GM21737 (cell line): ENCODE results near the gene INPP5A.
"Not testable (repeated sequence)": the region's sequence is repeated elsewhere in the genome, so short reads cannot be mapped to it uniquely, and the experiment has no call there.

Experiments used
- ATAC-seq: cut with Tn5 transposase; IDR thresholded peaks from one replicate; pipeline ENCODE4 v1.9.1; 2021; ENCODE audit warnings: mild to moderate bottlenecking, moderate library complexity; ENCODE audit not compliant: unreplicated experiment

Gene INPP5A

GRCh38 chr10:132546567-132547420 lies 9.2 kb downstream of the INPP5A start:
- no peak for ATAC-seq

DNA sequence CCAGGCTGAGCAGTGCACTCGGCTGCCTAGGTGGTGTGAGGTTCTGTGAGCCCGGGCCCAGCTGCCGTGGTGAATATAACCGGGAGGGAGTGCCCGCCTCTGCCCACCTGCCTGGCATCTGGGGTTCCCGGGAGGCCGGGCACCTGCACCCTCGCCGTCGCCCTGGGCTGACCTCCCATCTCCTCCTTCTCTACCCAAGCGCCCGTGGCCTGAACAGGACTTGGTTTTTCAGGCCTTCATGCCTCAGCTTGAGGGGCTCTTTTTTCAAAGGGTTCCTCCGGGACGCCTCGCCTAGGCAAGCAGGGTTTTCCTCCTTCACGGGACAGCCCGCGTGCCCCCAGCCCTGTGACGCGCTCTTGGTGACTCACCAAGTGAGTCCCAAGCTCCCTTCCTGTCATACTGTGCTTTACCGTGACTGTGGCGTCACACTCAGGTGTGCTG lies 9.9 kb downstream of the INPP5A start:
- no peak for ATAC-seq

GRCh38 chr10:132548106-132548823 lies 10.7 kb downstream of the INPP5A start:
- no peak for ATAC-seq

- ATAC-seq, result no peak
Observed at GRCh38 chr10:132548869-132549268, 11.3 kb downstream of the INPP5A start.

- no peak for ATAC-seq
Observed at GRCh38 chr10:132549371-132549770, 11.8 kb downstream of the INPP5A start.

- peak; percentile 2 for ATAC-seq
Observed at GRCh38 chr10:132550366-132551092, 12.9 kb downstream of the INPP5A start.

DNA sequence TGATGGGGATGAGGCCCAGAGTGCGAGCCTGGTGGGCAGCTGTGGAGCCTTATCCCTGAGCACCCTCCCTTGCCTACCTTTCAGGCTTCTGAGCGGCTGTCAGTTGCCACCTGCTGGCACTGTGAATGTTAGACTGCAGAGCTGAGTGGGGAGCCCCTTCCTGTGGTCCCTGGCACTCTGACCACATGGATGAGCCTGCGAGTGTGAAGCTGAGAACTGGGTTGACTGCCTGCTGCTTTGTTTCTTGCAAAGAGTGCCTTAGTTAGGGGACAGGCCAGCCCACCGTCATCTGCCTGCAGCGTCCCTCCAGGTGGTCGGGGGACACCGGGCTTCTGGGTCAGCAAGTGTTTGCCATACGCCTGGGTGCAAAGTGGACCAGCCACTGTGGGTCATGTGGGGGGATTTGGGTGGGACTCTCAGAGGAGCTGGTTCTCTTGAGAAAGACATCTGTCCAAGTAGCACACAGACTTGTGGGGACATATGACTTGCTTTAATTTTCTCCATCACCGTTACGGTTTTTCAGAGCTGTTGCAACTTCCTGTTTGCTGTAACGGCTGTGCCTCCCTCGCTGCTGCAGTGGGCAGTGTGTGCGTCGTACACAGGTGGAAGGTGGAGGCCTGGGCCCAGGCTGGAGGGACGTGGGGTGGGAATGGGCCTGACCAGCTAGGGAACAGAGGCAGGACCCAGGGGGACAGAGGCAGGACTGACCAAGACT lies 13.7 kb downstream of the INPP5A start:
- peak; percentile 60 for ATAC-seq

GRCh38 chr10:132551808-132552130 lies 14.2 kb downstream of the INPP5A start:
- peak; percentile 8 for ATAC-seq

GRCh38 chr10:132552635-132553034 lies 15.0 kb downstream of the INPP5A start:
- not testable (repeated sequence) for ATAC-seq

- not testable (repeated sequence) for ATAC-seq
Observed at GRCh38 chr10:132553568-132553967, 16.0 kb downstream of the INPP5A start.

- no peak for ATAC-seq
Observed at GRCh38 chr10:132554053-132554990, 16.7 kb downstream of the INPP5A start.

GRCh38 chr10:132554991-132555647 lies 17.5 kb downstream of the INPP5A start:
- ATAC-seq, result no peak

DNA sequence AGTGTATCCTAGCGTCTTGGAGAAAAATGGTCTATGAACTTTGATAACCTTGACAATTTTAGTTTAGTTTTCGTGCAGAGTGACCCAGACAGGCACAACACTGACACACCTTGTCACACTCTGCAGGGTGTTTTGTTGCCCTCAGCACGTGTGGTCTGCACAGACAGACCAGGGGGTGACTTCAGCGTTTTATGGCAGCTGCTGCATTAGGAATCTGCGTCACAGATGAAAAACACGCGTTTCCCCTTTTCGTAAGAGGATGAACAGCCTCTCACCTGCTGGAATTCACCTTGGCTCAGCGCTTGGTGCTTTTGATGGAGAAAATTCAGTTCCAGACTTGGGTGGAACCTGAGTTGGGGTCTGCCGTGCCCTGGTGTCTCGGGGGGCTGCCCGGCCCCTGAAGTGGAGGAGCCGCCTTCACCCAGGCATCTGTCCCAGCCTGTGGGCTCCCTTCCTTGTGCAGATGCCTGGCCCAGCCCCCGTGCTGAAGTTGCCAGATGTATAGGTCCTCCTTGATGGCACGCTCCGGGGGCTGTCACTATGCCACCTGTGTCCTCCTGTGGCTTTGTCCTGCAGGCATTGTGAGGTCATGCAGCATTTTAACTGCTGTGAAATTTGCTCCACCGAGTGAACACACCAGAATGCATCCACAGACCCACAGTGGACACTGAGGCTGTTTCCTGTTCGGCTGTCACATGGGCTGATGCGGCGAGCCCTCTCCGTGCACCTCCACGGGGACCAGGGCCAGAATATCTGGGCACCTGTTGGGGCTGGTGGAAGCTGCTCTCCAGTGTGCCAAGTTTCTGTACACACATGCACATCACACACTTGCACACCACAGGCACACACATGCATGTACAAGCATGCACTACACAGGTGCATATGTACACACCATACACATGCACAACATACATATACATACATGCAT lies 18.3 kb downstream of the INPP5A start:
- no peak for ATAC-seq

GRCh38 chr10:132556994-132557441 lies 19.4 kb downstream of the INPP5A start:
- ATAC-seq, result no peak

DNA sequence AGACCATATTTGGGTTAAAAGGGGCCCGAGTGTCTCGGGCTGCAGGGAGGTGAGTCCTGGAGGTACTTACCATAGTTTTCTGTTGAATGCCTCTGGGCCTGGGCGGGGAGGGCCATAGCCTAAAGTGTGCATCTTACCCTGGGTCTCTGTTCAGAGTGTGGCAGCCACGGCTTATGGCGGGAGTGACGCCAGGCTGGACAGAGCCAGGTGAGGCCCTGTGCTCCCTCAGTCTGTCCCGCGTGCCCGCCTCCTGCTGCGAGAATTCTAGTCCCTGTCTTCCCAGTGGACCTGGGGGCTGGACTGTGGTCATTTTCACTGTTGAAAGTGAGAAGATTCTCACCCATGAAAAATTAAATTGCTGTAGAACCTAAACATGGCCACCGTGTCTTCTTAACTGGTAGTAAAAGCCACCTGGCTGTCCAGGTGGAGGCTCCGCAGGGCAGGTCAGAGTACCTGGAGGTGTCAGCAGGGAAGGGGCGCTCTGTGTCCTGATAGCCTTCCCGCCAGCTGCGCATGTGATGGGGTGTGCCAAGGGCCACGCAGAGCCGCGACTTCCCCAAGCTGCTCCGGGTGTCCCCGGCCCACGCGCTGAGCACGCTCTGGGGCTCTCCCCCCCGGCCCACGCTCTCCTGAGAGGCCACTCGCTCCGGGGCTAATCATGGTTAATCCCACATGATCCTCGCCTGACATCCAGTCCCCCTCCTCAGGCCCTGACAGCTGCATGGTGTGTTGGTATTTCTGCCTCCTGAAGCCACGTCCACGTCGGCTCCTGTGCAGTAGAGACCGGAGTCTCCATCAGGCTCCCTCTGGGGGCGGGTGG lies 20.3 kb downstream of the INPP5A start:
- ATAC-seq, result no peak

DNA sequence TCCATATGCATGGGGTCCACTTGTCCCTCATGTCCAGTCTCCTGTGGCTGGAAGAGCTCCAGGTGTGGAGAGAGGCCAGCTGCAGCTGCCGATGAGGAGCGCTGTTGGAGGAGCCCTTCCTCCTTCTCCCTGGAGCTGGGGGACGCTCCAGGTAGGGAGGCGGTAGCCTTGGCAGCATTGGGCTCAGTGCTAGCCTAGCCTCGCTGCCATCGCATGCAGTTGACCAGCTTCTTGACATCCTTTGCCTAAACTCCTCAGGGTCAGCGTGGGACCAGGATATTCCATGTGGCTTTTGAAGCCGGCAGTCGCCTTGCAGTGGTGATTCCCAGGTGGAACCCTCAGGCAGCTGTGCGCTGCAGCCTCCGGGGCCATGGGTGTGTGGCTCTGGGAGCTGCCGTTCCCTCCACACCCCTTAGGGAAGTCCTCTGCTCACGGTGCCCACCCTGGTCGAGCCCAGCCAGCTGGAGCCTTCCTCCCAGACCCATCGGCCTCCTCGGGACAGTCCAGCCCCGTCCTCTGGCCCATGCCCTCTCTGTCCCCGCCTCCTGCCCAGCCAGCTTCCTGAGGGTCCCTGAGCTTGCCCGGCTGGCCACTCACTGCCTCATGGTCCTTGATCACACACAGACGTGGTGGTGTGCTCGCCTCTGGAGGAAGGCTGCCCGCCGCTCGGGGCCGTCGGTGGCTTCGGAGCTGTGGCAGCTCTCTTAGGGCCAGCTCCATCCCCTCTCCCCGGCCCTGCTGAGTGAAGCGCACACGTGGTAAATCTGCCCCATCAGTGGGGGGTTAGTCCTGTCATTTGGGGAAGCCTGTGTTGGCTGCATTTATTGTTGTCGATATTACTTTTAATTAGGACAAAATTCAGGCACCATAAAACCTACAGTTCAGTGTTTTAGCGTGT lies 21.2 kb downstream of the INPP5A start:
- no peak for ATAC-seq
